Ascending aorta (tissue), 2 donors: ENCODE data around the gene GLIPR1L2. TPM values are rescaled to one million over a fixed set of nuclear protein-coding genes. Genes with fewer than 3 reads are reported as not detected.
A peak's percentile ranks its signal among the peaks of the same experiment; 100 is the strongest.

Experiments used
- DNase-seq, 2 donors: peaks; one replicate each; pipeline ENCODE4 v3.0.0-alpha.2; 2019; ENCODE audit warnings: low spot score in 2 of 2
- H3K27ac ChIP-seq, 2 donors: fragments of 200-600 bp; sonication (generic); one replicate each; pipeline ENCODE4 v1.5.1; 2016 to 2017; ENCODE audit warnings: mild to moderate bottlenecking in 1 of 2
- H3K27me3 ChIP-seq: fragments of 200-600 bp; sonication (generic); one replicate; pipeline ENCODE4 v1.5.1; 2017
- H3K36me3 ChIP-seq, 2 donors: fragments of 200-600 bp; sonication (generic); one replicate each; pipeline ENCODE4 v1.5.1; 2016
- H3K4me1 ChIP-seq, 2 donors: fragments of 200-600 bp; sonication (generic); one replicate each; pipeline ENCODE4 v1.5.1; 2016 to 2017; ENCODE audit warnings: mild to moderate bottlenecking in 1 of 2
- H3K4me3 ChIP-seq, 2 donors: fragments of 200-600 bp; sonication (generic); one replicate each; pipeline ENCODE4 v1.5.1; 2016 to 2017; ENCODE audit warnings: mild to moderate bottlenecking in 1 of 2
- H3K9me3 ChIP-seq, 2 donors: fragments of 200-600 bp; sonication (generic); one replicate each; pipeline ENCODE4 v1.5.1; 2016
- intact Hi-C: fragments of 100-400 bp; cut with DNase I; formaldehyde crosslinking; loops from one replicate; pipeline ENCODE4 v1.15.1; 2023
- total RNA-seq: library from RNA; depleted of rRNA; stranded (reverse); fragments of >200 nt; gene quantifications from one replicate; pipeline ENCODE4 v1.1.0, GENCODE V29; 2016
- TF ChIP-seq, protein P1 (sequence below), 3 experiments: fragments of 200-600 bp in 2 of 3; fragments of 450-650 bp in 1 of 3; sonication (generic) in 2 of 3; IDR thresholded peaks; one replicate each; pipeline ENCODE4 v1.5.1; 2016 to 2019; ENCODE audit warnings: antibody characterized with exemption in 3 of 3, mild to moderate bottlenecking in 1 of 3, moderate library complexity in 1 of 3

The GLIPR1L2 gene
- total RNA-seq, 1 donor from 2014 or later: not detected

DNA sequence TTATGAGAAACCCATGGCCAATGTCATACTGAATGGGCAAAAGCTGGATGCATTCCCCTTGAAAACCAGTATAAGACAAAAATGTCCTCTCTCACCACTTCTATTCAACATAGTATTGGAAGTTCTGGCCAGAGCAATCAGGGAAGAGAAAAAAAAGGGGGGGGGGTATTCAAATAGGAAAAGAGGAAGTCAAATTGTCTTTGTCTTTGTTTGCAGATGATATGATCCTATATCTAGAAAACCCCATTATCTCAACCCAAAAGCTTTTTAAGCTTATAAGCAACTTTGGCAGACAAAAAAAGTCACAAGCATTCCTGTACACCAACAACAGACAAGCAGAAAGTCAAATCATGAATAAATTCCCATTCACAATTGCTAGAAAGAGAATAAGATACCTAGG lies 36.9 kb upstream of the GLIPR1L2 start:
- H3K4me3 ChIP-seq: no peak overlapping the region
- no peak overlapping the region for H3K27ac ChIP-seq
- H3K36me3 ChIP-seq: no peaks in the 10 kb centered on the region
- H3K9me3 ChIP-seq: peaks cover 6 to 7% of the 10 kb centered on the region in 2 donors
- no peaks in the 10 kb centered on the region for H3K27me3 ChIP-seq
- TF ChIP-seq, protein P1, sequence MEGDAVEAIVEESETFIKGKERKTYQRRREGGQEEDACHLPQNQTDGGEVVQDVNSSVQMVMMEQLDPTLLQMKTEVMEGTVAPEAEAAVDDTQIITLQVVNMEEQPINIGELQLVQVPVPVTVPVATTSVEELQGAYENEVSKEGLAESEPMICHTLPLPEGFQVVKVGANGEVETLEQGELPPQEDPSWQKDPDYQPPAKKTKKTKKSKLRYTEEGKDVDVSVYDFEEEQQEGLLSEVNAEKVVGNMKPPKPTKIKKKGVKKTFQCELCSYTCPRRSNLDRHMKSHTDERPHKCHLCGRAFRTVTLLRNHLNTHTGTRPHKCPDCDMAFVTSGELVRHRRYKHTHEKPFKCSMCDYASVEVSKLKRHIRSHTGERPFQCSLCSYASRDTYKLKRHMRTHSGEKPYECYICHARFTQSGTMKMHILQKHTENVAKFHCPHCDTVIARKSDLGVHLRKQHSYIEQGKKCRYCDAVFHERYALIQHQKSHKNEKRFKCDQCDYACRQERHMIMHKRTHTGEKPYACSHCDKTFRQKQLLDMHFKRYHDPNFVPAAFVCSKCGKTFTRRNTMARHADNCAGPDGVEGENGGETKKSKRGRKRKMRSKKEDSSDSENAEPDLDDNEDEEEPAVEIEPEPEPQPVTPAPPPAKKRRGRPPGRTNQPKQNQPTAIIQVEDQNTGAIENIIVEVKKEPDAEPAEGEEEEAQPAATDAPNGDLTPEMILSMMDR (IDR thresholded peaks at IDR 0.05): no peak
- DNase-seq: no peak
- no peaks in the 10 kb centered on the region for H3K4me1 ChIP-seq
- intact Hi-C loops: no loop called here

- intact Hi-C loops: no loop called here
- H3K27me3 ChIP-seq: no peaks in the 10 kb centered on the region
- no peak overlapping the region for H3K4me3 ChIP-seq
- H3K4me1 ChIP-seq: no peaks in the 10 kb centered on the region
- H3K9me3 ChIP-seq: no peaks in the 10 kb centered on the region
- no peak overlapping the region for H3K27ac ChIP-seq
- no peak for DNase-seq
- TF ChIP-seq, protein P1 (IDR thresholded peaks at IDR 0.05): no peak
- no peaks in the 10 kb centered on the region for H3K36me3 ChIP-seq
These were observed 30.0 kb upstream of the GLIPR1L2 start for GRCh38 chr12:75360920-75361319.

DNA sequence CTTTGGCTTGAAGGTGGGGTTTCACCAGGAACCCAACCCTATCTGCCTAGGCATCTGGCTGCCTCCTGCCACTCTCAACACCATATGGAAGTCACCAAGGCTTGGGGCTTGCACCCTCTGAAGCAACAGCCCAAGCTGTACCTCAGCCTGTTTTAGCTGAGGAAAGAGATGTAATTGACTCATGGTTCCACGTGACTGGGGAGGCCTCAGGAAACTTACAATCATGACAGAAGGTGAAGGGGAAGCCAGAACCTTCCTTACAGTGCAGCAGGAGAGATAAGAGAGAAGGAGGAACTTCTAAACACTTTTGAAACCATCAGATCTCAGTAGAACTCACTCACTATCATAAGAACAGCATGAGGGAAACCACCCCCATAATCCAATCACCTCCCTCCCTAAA lies 29.5 kb upstream of the GLIPR1L2 start:
- no peak for DNase-seq
- H3K27me3 ChIP-seq: no peaks in the 10 kb centered on the region
- TF ChIP-seq, protein P1 (IDR thresholded peaks at IDR 0.05): no peak

DNA sequence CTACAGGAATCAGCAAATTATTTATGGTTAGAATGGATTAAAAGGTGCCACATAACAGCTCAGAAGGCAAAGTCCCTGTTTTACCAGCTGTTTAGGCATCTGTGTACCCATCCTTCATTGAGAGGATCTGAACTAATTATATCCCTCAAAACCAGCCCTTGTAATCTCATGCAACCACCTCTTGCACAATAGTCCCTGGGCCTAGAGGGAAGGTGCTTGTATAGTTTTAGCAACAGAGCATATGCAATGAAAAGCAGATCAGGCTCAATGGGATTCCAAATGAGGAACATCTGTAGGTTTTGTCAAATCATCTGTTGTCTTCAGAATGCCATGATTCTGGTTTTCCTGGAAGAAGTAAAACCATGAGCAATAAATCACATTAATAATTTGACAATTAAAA lies 26.0 kb upstream of the GLIPR1L2 start:
- H3K27me3 ChIP-seq: no peaks in the 10 kb centered on the region
- no peak for DNase-seq
- H3K9me3 ChIP-seq: no peaks in the 10 kb centered on the region
- TF ChIP-seq, protein P1 (IDR thresholded peaks at IDR 0.05): no peak
- no peak overlapping the region for H3K27ac ChIP-seq
- H3K4me3 ChIP-seq: no peak overlapping the region
- intact Hi-C loops: no loop called here
- no peaks in the 10 kb centered on the region for H3K36me3 ChIP-seq
- H3K4me1 ChIP-seq: peaks cover 0 to 2% of the 10 kb centered on the region in 2 donors

More for the DNA sequence above, 29.5 kb upstream of the GLIPR1L2 start:
- intact Hi-C loops: no loop called here
- Histone ChIP-seq H3K4me3 (no peak overlapping the region), H3K4me1 (peaks cover 0 to 1% of the 10 kb centered on the region in 2 donors), H3K36me3 (no peaks in the 10 kb centered on the region), H3K27ac (no peak overlapping the region), H3K9me3 (no peaks in the 10 kb centered on the region)

GRCh38 chr12:75366629-75367028 lies 24.3 kb upstream of the GLIPR1L2 start:
- H3K4me3 ChIP-seq: no peak overlapping the region
- TF ChIP-seq, protein P1 (IDR thresholded peaks at IDR 0.05): no peak
- no peaks in the 10 kb centered on the region for H3K36me3 ChIP-seq
- no peak for DNase-seq
- peaks cover 0 to 2% of the 10 kb centered on the region in 2 donors for H3K4me1 ChIP-seq
- H3K27me3 ChIP-seq: no peaks in the 10 kb centered on the region
- intact Hi-C loops: no loop called here
- H3K27ac ChIP-seq: peak overlapping the region in 1 of 2 donors; percentile 9
- H3K9me3 ChIP-seq: no peaks in the 10 kb centered on the region

DNA sequence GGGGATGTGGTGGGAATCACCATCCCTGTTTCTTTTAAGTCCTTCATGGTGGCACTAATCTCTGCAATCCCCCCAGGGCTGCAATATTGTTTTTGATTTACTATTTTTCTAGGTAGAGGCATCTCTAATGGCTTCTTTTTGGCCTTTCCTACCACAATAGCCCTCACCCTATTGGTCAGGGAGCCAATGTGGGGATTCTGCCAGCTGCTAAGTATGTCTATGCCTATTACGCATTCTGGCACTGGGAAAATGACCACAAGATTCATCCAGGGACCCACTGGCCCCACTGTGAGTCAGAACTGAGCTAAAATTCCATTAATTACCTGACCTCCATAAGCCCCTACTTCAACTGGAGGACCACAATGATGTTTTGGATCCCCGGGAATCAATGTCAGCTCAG lies 15.9 kb upstream of the GLIPR1L2 start:
- H3K27ac ChIP-seq: no peak overlapping the region
- no peak overlapping the region for H3K4me3 ChIP-seq
- intact Hi-C loops: no loop called here

More for the DNA sequence above, 15.9 kb upstream of the GLIPR1L2 start:
- peaks cover 0 to 9% of the 10 kb centered on the region in 2 donors for H3K4me1 ChIP-seq
- TF ChIP-seq, protein P1 (IDR thresholded peaks at IDR 0.05): no peak
- no peaks in the 10 kb centered on the region for H3K27me3 ChIP-seq
- no peaks in the 10 kb centered on the region for H3K36me3 ChIP-seq
- DNase-seq: no peak
- no peaks in the 10 kb centered on the region for H3K9me3 ChIP-seq
